Measurements from ENCODE around the gene TNFRSF12A.

GRCh38 chr16:3044708-3045107 lies 24.5 kb downstream of the TNFRSF12A start:
- TF ChIP-seq CTCF (IDR thresholded peaks at IDR 0.05) (no peak), POLR2A (IDR thresholded peaks at IDR 0.05) (no peak)
